OCI-LY7 (cell line): ENCODE data around the gene CHRNA4. TPM values are rescaled to one million over a fixed set of nuclear protein-coding genes. Genes with fewer than 3 reads are reported as not detected.

ENCODE experiments used
- BruUV-seq: library from RNA; stranded (reverse); fragments of 400-500 nt; replicated peaks from 2 replicates; lab custom pipeline; 2021; lab: Mats Ljungman, UMichigan
- CTCF ChIA-PET: fragments of 300-600 bp; sonication (Branson Sonifier 250); formaldehyde crosslinking; loops from one replicate; lab custom pipeline; 2022; ENCODE audit warnings: antibody characterized with exemption; ENCODE audit not compliant: unreplicated experiment; lab: Charles Lee
- POLR2A ChIA-PET: fragments of 300-600 bp; sonication (Branson Sonifier 250); formaldehyde crosslinking; loops from one replicate; lab custom pipeline; 2022; ENCODE audit warnings: antibody characterized with exemption; lab: Charles Lee
- DNase-seq: peaks from one replicate; pipeline ENCODE4 v3.0.0-alpha.2; 2015; ENCODE audit warnings: low spot score
- H2AFZ ChIP-seq: fragments of 200-600 bp; sonication (generic), shearing (Covaris generic); 2 replicates; pipeline ENCODE4 v1.6.1; 2014; ENCODE audit warnings: mild to moderate bottlenecking, antibody characterized with exemption, low read length, moderate library complexity
- H3K27ac ChIP-seq: fragments of 200-600 bp; sonication (generic); 2 replicates; pipeline ENCODE4 v1.5.1; 2014; ENCODE audit warnings: mixed run types, low read depth, mild to moderate bottlenecking, moderate library complexity, low read length, inconsistent platforms; ENCODE audit not compliant: poor library complexity, severe bottlenecking
- H3K36me3 ChIP-seq: fragments of 200-600 bp; sonication (generic); 2 replicates; pipeline ENCODE4 v1.6.1; 2014; ENCODE audit warnings: mild to moderate bottlenecking, antibody characterized with exemption, low read length, moderate library complexity, mixed read lengths; ENCODE audit not compliant: insufficient read depth
- H3K4me1 ChIP-seq: fragments of 200-600 bp; sonication (generic); 2 replicates; pipeline ENCODE4 v1.5.1; 2014; ENCODE audit warnings: mild to moderate bottlenecking, low read length; ENCODE audit not compliant: insufficient read depth, poor library complexity, severe bottlenecking
- H3K4me2 ChIP-seq: fragments of 200-600 bp; sonication (generic); 2 replicates; pipeline ENCODE4 v1.6.1; 2014; ENCODE audit warnings: mild to moderate bottlenecking, low read length
- H3K4me3 ChIP-seq: fragments of 200-600 bp; sonication (generic); 2 replicates; pipeline ENCODE4 v1.5.1; 2014; ENCODE audit warnings: mild to moderate bottlenecking, low read depth, low read length; ENCODE audit not compliant: poor library complexity, severe bottlenecking
- H3K79me2 ChIP-seq: fragments of 200-600 bp; sonication (generic); 2 replicates; pipeline ENCODE4 v1.6.1; 2016; ENCODE audit warnings: low read depth, mild to moderate bottlenecking, low read length, moderate library complexity, mixed read lengths; ENCODE audit not compliant: insufficient read depth
- H3K9me2 ChIP-seq: fragments of 200-600 bp; sonication (generic); 2 replicates; pipeline ENCODE4 v1.6.1; 2016; ENCODE audit warnings: mild to moderate bottlenecking, low read length, mixed read lengths; ENCODE audit not compliant: insufficient read depth
- H3K9me3 ChIP-seq: fragments of 200-600 bp; sonication (generic); 2 replicates; pipeline ENCODE4 v1.6.1; 2014; ENCODE audit warnings: mild to moderate bottlenecking, mixed run types, low read length, mixed read lengths
- H4K20me1 ChIP-seq: fragments of 200-600 bp; sonication (generic); 2 replicates; pipeline ENCODE4 v1.6.1; 2014; ENCODE audit warnings: mild to moderate bottlenecking, antibody characterized with exemption, low read length, moderate library complexity, mixed read lengths; ENCODE audit not compliant: insufficient read depth
- CTCF ChIP-seq: fragments of 200-600 bp; sonication (generic); conservative IDR thresholded peaks from 2 replicates; pipeline ENCODE4 v1.5.1; 2014; ENCODE audit warnings: mild to moderate bottlenecking, antibody characterized with exemption, low read length, moderate library complexity, mixed read lengths
- EZH2phosphoT487 ChIP-seq: fragments of 200-600 bp; sonication (generic); IDR thresholded peaks from 2 replicates; pipeline ENCODE4 v1.6.1; 2018; ENCODE audit warnings: low read depth, borderline replicate concordance, mild to moderate bottlenecking, mixed run types, antibody characterized with exemption, low read length, moderate library complexity, mixed read lengths
- intact Hi-C: fragments of 100-400 bp; cut with micrococcal nuclease; formaldehyde crosslinking; loops from one replicate; pipeline ENCODE4 v1.10.0; 2022; ENCODE audit not compliant: unreplicated experiment
- total RNA-seq, 2 experiments: library from RNA; depleted of rRNA in 1 of 2; stranded (reverse); fragments of >200 nt in 1 of 2; shearing (Covaris generic) in 1 of 2; gene quantifications; 2 replicates each; pipeline ENCODE4 v1.2.3, GENCODE V29; 2014 to 2022

Gene CHRNA4
- total RNA-seq, 2 experiments from 2014 or later: not detected

GRCh38 chr20:63372971-63373885, 12.1 kb upstream of the CHRNA4 start:
- H3K9me3 ChIP-seq: no peaks in the 10 kb centered on the region
- no peak for DNase-seq
- H3K9me2 ChIP-seq: no peaks in the 10 kb centered on the region
- no peak overlapping the region for H2AFZ ChIP-seq
- H4K20me1 ChIP-seq: no peaks in the 10 kb centered on the region
- H3K4me3 ChIP-seq: no peak overlapping the region
- no peak overlapping the region for H3K27ac ChIP-seq
- no peaks in the 10 kb centered on the region for H3K36me3 ChIP-seq
- no peaks in the 10 kb centered on the region for H3K4me1 ChIP-seq
- intact Hi-C loops: no loop called here
- BruUV-seq: no TSS peak
- no peak overlapping the region for H3K4me2 ChIP-seq
- POLR2A ChIA-PET: no interaction called here
- H3K79me2 ChIP-seq: no peaks in the 10 kb centered on the region
- TF ChIP-seq CTCF: no peak
- no peak for TF ChIP-seq EZH2phosphoT487
- CTCF ChIA-PET: no interaction called here

GRCh38 chr20:63371291-63371865, 10.2 kb upstream of the CHRNA4 start:
- TF ChIP-seq CTCF (no peak), EZH2phosphoT487 (no peak)
- CTCF ChIA-PET: no interaction called here
- no TSS peak for BruUV-seq
- H3K27ac ChIP-seq: no peak overlapping the region
- intact Hi-C loops: no loop called here
- no peaks in the 10 kb centered on the region for H3K79me2 ChIP-seq
- no peak overlapping the region for H2AFZ ChIP-seq
- no peaks in the 10 kb centered on the region for H3K9me2 ChIP-seq
- no peaks in the 10 kb centered on the region for H3K4me1 ChIP-seq
- POLR2A ChIA-PET: no interaction called here
- H3K4me2 ChIP-seq: no peak overlapping the region
- no peaks in the 10 kb centered on the region for H3K36me3 ChIP-seq
- no peaks in the 10 kb centered on the region for H3K9me3 ChIP-seq
- no peaks in the 10 kb centered on the region for H4K20me1 ChIP-seq
- no peak overlapping the region for H3K4me3 ChIP-seq
- DNase-seq: no peak
